RWPE1 (cell line): ENCODE results near the gene CST8.

ENCODE experiments used
- CTCF ChIA-PET: fragments of 350-600 bp; sonication (Branson Sonifier 250); formaldehyde crosslinking; extraction: SDS; loops from one replicate; lab custom pipeline; 2021; lab: Yijun Ruan, JAX
- POLR2A ChIA-PET: fragments of 400-600 bp; formaldehyde crosslinking; extraction: SDS; loops from one replicate; lab custom pipeline; 2020; ENCODE audit warnings: antibody characterized with exemption; ENCODE audit not compliant: low non-redundant PET; lab: Yijun Ruan, JAX
- DNase-seq: peaks from one replicate; pipeline ENCODE4 v3.0.0; 2012; ENCODE audit warnings: low spot score
- H3K27ac ChIP-seq: fragments of 450-650 bp; 2 replicates; pipeline ENCODE4 v1.5.1; 2017
- CTCF ChIP-seq: fragments of 450-650 bp; conservative IDR thresholded peaks from 2 replicates; pipeline ENCODE4 v1.5.1; 2017; ENCODE audit warnings: low read depth, mild to moderate bottlenecking

Gene CST8

DNA sequence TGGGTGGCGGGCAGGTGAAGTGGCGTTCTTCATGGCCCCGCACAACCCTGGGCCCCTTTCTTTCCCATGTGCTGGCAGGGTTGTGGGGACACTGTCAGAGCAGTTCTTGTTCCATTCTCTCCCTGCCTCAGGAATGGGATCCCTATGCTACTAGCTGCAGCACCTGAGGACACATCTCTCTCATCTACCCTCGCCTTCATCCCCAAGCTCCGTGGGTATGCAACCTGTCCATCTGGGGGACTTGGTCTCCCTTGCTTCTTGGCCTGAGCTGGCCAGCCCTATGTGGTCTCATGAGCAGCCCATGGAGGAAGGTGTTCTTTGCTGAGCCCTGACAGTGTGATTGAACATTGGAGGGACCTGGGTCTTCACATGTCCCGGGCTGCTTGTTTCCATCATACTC, 53.2 kb downstream of the CST8 start:
- ChIA-PET CTCF (interaction anchor here (0.6 kb wide), 1 partner anchor 28 kb away, joined by 4 read pairs; no protein-coding TSS in a partner anchor), POLR2A (no interaction called here)
- no peak for TF ChIP-seq CTCF
- no peak for DNase-seq
- no peak overlapping the region for H3K27ac ChIP-seq
